HUES6 (cell line): ENCODE results near the gene JPH3.
A peak's percentile ranks its signal among the peaks of the same experiment; 100 is the strongest.

Source experiments
- H3K27ac ChIP-seq: 2 replicates; pipeline ENCODE4 v1.7.0; 2013; ENCODE audit warnings: low read depth, mild to moderate bottlenecking, low read length, inconsistent platforms
- H3K27me3 ChIP-seq: 2 replicates; pipeline ENCODE4 v1.6.1; 2013; ENCODE audit warnings: low read length; ENCODE audit not compliant: control insufficient read depth, insufficient read depth
- H3K36me3 ChIP-seq: 2 replicates; pipeline ENCODE4 v1.6.1; 2013; ENCODE audit warnings: low read length; ENCODE audit not compliant: control insufficient read depth, insufficient read depth
- H3K4me1 ChIP-seq: 2 replicates; pipeline ENCODE4 v1.6.1; 2013; ENCODE audit warnings: low read length; ENCODE audit not compliant: control insufficient read depth, insufficient read depth
- H3K4me3 ChIP-seq: 2 replicates; pipeline ENCODE4 v1.5.1; 2013; ENCODE audit warnings: low read depth, low read length
- H3K9ac ChIP-seq: one replicate; pipeline ENCODE4 v1.6.1; 2013; ENCODE audit warnings: mild to moderate bottlenecking, low read length
- H3K9me3 ChIP-seq: 2 replicates; pipeline ENCODE4 v1.6.1; 2013; ENCODE audit warnings: low read depth, low read length; ENCODE audit not compliant: control insufficient read depth, insufficient read depth

Gene JPH3

GRCh38 chr16:87602001-87602775, at the start of gene JPH3:
TSS of gene JPH3 (plus strand) at chr16:87602508. CDS start at chr16:87603147, 639 bp downstream.
- Histone ChIP-seq H3K4me3 (peak within 1 kb of the TSS; percentile 97), H3K4me1 (peaks cover 9% of the 10 kb centered on the region; the same call in 1 of the 2 replicates), H3K9me3 (no peaks in the 10 kb centered on the region), H3K36me3 (no peaks in the 10 kb centered on the region), H3K27me3 (peaks cover 69% of the 10 kb centered on the region), H3K27ac (no peak within 1 kb of the TSS), H3K9ac (peak within 1 kb of the TSS; percentile 66)

- Histone ChIP-seq H3K4me3 (no peak overlapping the region), H3K9me3 (no peaks in the 10 kb centered on the region), H3K27me3 (no peaks in the 10 kb centered on the region), H3K27ac (no peak overlapping the region), H3K4me1 (no peaks in the 10 kb centered on the region), H3K36me3 (no peaks in the 10 kb centered on the region), H3K9ac (no peak overlapping the region)
Observed at GRCh38 chr16:87552772-87553573, 49.3 kb upstream of the JPH3 start.

GRCh38 chr16:87554754-87555427, 47.4 kb upstream of the JPH3 start:
- Histone ChIP-seq H3K9me3 (no peaks in the 10 kb centered on the region), H3K4me3 (no peak overlapping the region), H3K9ac (no peak overlapping the region), H3K27ac (no peak overlapping the region), H3K27me3 (no peaks in the 10 kb centered on the region), H3K4me1 (no peaks in the 10 kb centered on the region), H3K36me3 (no peaks in the 10 kb centered on the region)

GRCh38 chr16:87555647-87556046, 46.7 kb upstream of the JPH3 start:
- H3K36me3 ChIP-seq, result no peaks in the 10 kb centered on the region
- H3K9me3 ChIP-seq, result 0 out of 2 replicates have a peak, but pooled peaks cover 2% of the 10 kb centered on the region
- H3K27ac ChIP-seq, result no peak overlapping the region
- no peak overlapping the region for H3K9ac ChIP-seq
- H3K27me3 ChIP-seq, result no peaks in the 10 kb centered on the region
- H3K4me1 ChIP-seq, result no peaks in the 10 kb centered on the region
- no peak overlapping the region for H3K4me3 ChIP-seq

- Histone ChIP-seq H3K9ac (no peak overlapping the region), H3K4me3 (no peak overlapping the region), H3K36me3 (no peaks in the 10 kb centered on the region), H3K27ac (no peak overlapping the region), H3K4me1 (no peaks in the 10 kb centered on the region), H3K27me3 (no peaks in the 10 kb centered on the region), H3K9me3 (0 out of 2 replicates have a peak, but pooled peaks cover 2% of the 10 kb centered on the region)
Observed at GRCh38 chr16:87556941-87557459, 45.3 kb upstream of the JPH3 start.

GRCh38 chr16:87558682-87559081, 43.6 kb upstream of the JPH3 start:
- H3K27ac ChIP-seq, result no peak overlapping the region
- no peaks in the 10 kb centered on the region for H3K4me1 ChIP-seq
- no peaks in the 10 kb centered on the region for H3K36me3 ChIP-seq
- 0 out of 2 replicates have a peak, but pooled peaks cover 2% of the 10 kb centered on the region for H3K9me3 ChIP-seq
- no peak overlapping the region for H3K4me3 ChIP-seq
- no peak overlapping the region for H3K9ac ChIP-seq
- no peaks in the 10 kb centered on the region for H3K27me3 ChIP-seq

- H3K27ac ChIP-seq, result no peak overlapping the region
- H3K36me3 ChIP-seq, result no peaks in the 10 kb centered on the region
- H3K9ac ChIP-seq, result no peak overlapping the region
- H3K4me3 ChIP-seq, result no peak overlapping the region
- no peaks in the 10 kb centered on the region for H3K4me1 ChIP-seq
- H3K27me3 ChIP-seq, result no peaks in the 10 kb centered on the region
- H3K9me3 ChIP-seq, result peaks cover 7% of the 10 kb centered on the region; the same call in 1 of the 2 replicates
Observed at GRCh38 chr16:87559945-87560344, 42.4 kb upstream of the JPH3 start.

- Histone ChIP-seq H3K4me1 (no peaks in the 10 kb centered on the region), H3K27me3 (no peaks in the 10 kb centered on the region), H3K36me3 (no peaks in the 10 kb centered on the region), H3K9ac (no peak overlapping the region), H3K9me3 (peaks cover 7% of the 10 kb centered on the region; the same call in 1 of the 2 replicates), H3K27ac (no peak overlapping the region), H3K4me3 (no peak overlapping the region)
Observed at GRCh38 chr16:87560428-87561199, 41.7 kb upstream of the JPH3 start.

- H3K9ac ChIP-seq, result no peak overlapping the region
- no peaks in the 10 kb centered on the region for H3K4me1 ChIP-seq
- no peak overlapping the region for H3K4me3 ChIP-seq
- H3K9me3 ChIP-seq, result peaks cover 7% of the 10 kb centered on the region; the same call in 1 of the 2 replicates
- H3K27ac ChIP-seq, result no peak overlapping the region
- H3K27me3 ChIP-seq, result no peaks in the 10 kb centered on the region
- no peaks in the 10 kb centered on the region for H3K36me3 ChIP-seq
Observed at GRCh38 chr16:87561200-87562105, 40.9 kb upstream of the JPH3 start.
